Liver (tissue), 9 donors: ENCODE data around the gene PSEN1. TPM values are rescaled to one million over a fixed set of nuclear protein-coding genes. Genes with fewer than 3 reads are reported as not detected.

Experiments
- DNase-seq: peaks from one replicate; pipeline ENCODE4 v3.0.0-alpha.2; 2017; ENCODE audit warnings: low spot score
- H3K27ac ChIP-seq, 2 donors: one replicate each; pipeline ENCODE4 v1.7.0; 2013; ENCODE audit warnings: inconsistent platforms in 2 of 2, low read length in 2 of 2, control low read depth in 1 of 2, low read depth in 1 of 2, mild to moderate bottlenecking in 1 of 2
- H3K27me3 ChIP-seq, 4 donors: one replicate each; pipeline versions ENCODE4 v1.6.1 to v1.7.0; 2013; ENCODE audit warnings: low read length in 3 of 4, inconsistent platforms in 1 of 4, mild to moderate bottlenecking in 1 of 4, moderate library complexity in 1 of 4; ENCODE audit not compliant: control insufficient read depth in 4 of 4, insufficient read depth in 4 of 4
- H3K36me3 ChIP-seq, 4 donors: one replicate each; pipeline versions ENCODE4 v1.6.1 to v1.7.0; 2013; ENCODE audit warnings: low read length in 3 of 4, mild to moderate bottlenecking in 3 of 4, low read depth in 1 of 4, moderate library complexity in 1 of 4; ENCODE audit not compliant: control insufficient read depth in 4 of 4, insufficient read depth in 3 of 4
- H3K4me1 ChIP-seq, 4 donors: one replicate each; pipeline versions ENCODE4 v1.6.1 to v1.7.0; 2013; ENCODE audit warnings: low read length in 3 of 4, mild to moderate bottlenecking in 3 of 4, moderate library complexity in 1 of 4; ENCODE audit not compliant: control insufficient read depth in 4 of 4, insufficient read depth in 4 of 4
- H3K4me3 ChIP-seq, 3 donors: one replicate each; pipeline versions ENCODE4 v1.6.1 to v1.7.0; 2013; ENCODE audit warnings: low read length in 3 of 3, control low read depth in 1 of 3, low read depth in 1 of 3, mild to moderate bottlenecking in 1 of 3
- H3K9ac ChIP-seq, 2 donors: one replicate each; pipeline ENCODE4 v1.7.0; 2013; ENCODE audit warnings: low read length in 2 of 2, mild to moderate bottlenecking in 2 of 2, moderate library complexity in 2 of 2, control low read depth in 1 of 2, low read depth in 1 of 2
- H3K9me3 ChIP-seq, 4 donors: one replicate each; pipeline versions ENCODE4 v1.6.1 to v1.7.0; 2013; ENCODE audit warnings: low read length in 3 of 4; ENCODE audit not compliant: control insufficient read depth in 4 of 4
- EGR1 ChIP-seq, 2 donors: IDR thresholded peaks; 2 replicates each; pipeline ENCODE4 v1.6.1; 2016 to 2018; ENCODE audit warnings: antibody characterized with exemption in 2 of 2, low read depth in 2 of 2
- FOXA1 ChIP-seq: IDR thresholded peaks from 2 replicates; pipeline ENCODE4 v1.6.1; 2016; ENCODE audit warnings: antibody characterized with exemption
- FOXA2 ChIP-seq: IDR thresholded peaks from 2 replicates; pipeline ENCODE4 v1.6.1; 2016; ENCODE audit warnings: antibody characterized with exemption
- GABPA ChIP-seq, 2 donors: IDR thresholded peaks in 1 of 2; conservative IDR thresholded peaks in 1 of 2; 2 replicates each; pipeline ENCODE4 v1.6.1; 2016; ENCODE audit warnings: antibody characterized with exemption in 2 of 2, mild to moderate bottlenecking in 1 of 2, moderate library complexity in 1 of 2
- HNF4A ChIP-seq, 2 donors: conservative IDR thresholded peaks; 2 replicates each; pipeline ENCODE4 v1.6.1; 2016; ENCODE audit warnings: antibody characterized with exemption in 2 of 2, mild to moderate bottlenecking in 2 of 2
- JUND ChIP-seq, 2 donors: IDR thresholded peaks; 2 replicates each; pipeline ENCODE4 v1.6.1; 2016; ENCODE audit warnings: antibody characterized with exemption in 2 of 2
- NR2F2 ChIP-seq: IDR thresholded peaks from 2 replicates; pipeline ENCODE4 v1.6.1; 2016; ENCODE audit warnings: antibody characterized with exemption
- RAD21 ChIP-seq, 2 donors: IDR thresholded peaks; 2 replicates each; pipeline ENCODE4 v1.6.1; 2016; ENCODE audit warnings: antibody characterized with exemption in 2 of 2, mild to moderate bottlenecking in 2 of 2
- RXRA ChIP-seq, 2 donors: IDR thresholded peaks; 2 replicates each; pipeline ENCODE4 v1.6.1; 2017 to 2018; ENCODE audit warnings: antibody characterized with exemption in 2 of 2, mild to moderate bottlenecking in 1 of 2
- SP1 ChIP-seq: IDR thresholded peaks from 2 replicates; pipeline ENCODE4 v1.6.1; 2018; ENCODE audit warnings: antibody characterized with exemption, mild to moderate bottlenecking
- TAF1 ChIP-seq: conservative IDR thresholded peaks from 2 replicates; pipeline ENCODE4 v1.6.1; 2016; ENCODE audit warnings: antibody characterized with exemption, mild to moderate bottlenecking
- YY1 ChIP-seq: IDR thresholded peaks from 2 replicates; pipeline ENCODE4 v1.6.1; 2016; ENCODE audit warnings: antibody characterized with exemption, mild to moderate bottlenecking
- WGBS: extraction: QIAGEN DNeasy Blood & Tissue Kit; methylation state at CpG from one replicate; pipeline ENCODE4 v1.1.7; 2013; 5-methylcytosine and 5-hydroxymethylcytosine counted together
- polyA plus RNA-seq, 2 donors: library from polyadenylated mRNA; stranded (reverse) in 1 of 2; unstranded in 1 of 2; fragments of 200-250 nt in 1 of 2; fragments of >200 nt in 1 of 2; fragmentation: Nextera tagmentation in 1 of 2; extraction: Ambion mirVana in 1 of 2; gene quantifications; one replicate each; pipeline versions ENCODE4 v1.2.1 to v1.2.3, GENCODE V29; 2013 to 2015
- total RNA-seq, 2 donors: library from RNA; depleted of rRNA; stranded (reverse); fragments of >200 nt; gene quantifications; one replicate each; pipeline ENCODE4 v1.2.3, GENCODE V29; 2014
- TF ChIP-seq, protein P1 (sequence below): IDR thresholded peaks from 2 replicates; pipeline ENCODE4 v1.6.1; 2016; ENCODE audit warnings: antibody characterized with exemption
- TF ChIP-seq, protein P2 (sequence below): fragments of 150-350 bp; IDR thresholded peaks from 2 replicates; pipeline ENCODE4 v1.5.1; 2017; ENCODE audit warnings: improper control_type of control experiment, low read depth, low read length; ENCODE audit not compliant: missing input control
- TF ChIP-seq, protein P3 (sequence below): IDR thresholded peaks from 2 replicates; pipeline ENCODE4 v1.6.1; 2016; ENCODE audit warnings: antibody characterized with exemption, mild to moderate bottlenecking
- TF ChIP-seq, protein P4 (sequence below): IDR thresholded peaks from 2 replicates; pipeline ENCODE4 v1.6.1; 2016; ENCODE audit warnings: antibody characterized with exemption
- donor health status: healthy.
- donor health status: healthy.
- donor health status: healthy.
- donor health status: healthy.
- donor health status: healthy.

PSEN1 gene
- total and polyA plus RNA-seq, 4 donors: 10.4 to 36.2 (median 19.9) TPM

DNA sequence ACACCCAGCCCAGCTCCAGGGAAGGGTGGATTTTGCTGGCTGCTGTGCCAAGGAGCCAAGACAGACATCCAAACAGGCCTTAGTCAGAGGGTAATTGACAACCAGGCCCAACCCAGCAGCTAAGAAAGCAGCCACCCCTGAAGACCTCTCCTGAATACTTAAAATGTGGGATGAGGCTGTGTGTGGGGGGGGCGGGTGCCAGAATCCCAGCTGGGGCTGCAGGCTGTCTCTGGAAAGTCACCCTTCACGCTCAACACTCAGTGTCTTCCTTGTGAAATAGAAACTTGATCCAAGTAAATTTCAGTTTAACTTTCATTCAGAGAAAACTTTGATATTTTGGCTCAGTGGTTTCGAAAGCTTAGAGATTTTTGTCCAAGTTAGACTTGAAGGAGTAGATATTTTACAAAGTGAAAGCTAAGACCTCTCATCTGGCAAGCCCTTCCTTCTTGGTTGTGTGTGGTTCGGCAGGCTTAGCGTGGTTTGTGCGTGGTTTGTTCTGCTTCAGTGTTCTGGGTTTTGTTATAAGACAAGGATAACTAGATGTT lies 106.1 kb downstream of the PSEN1 start:
- TF ChIP-seq, protein P1, sequence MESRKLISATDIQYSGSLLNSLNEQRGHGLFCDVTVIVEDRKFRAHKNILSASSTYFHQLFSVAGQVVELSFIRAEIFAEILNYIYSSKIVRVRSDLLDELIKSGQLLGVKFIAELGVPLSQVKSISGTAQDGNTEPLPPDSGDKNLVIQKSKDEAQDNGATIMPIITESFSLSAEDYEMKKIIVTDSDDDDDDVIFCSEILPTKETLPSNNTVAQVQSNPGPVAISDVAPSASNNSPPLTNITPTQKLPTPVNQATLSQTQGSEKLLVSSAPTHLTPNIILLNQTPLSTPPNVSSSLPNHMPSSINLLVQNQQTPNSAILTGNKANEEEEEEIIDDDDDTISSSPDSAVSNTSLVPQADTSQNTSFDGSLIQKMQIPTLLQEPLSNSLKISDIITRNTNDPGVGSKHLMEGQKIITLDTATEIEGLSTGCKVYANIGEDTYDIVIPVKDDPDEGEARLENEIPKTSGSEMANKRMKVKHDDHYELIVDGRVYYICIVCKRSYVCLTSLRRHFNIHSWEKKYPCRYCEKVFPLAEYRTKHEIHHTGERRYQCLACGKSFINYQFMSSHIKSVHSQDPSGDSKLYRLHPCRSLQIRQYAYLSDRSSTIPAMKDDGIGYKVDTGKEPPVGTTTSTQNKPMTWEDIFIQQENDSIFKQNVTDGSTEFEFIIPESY: no peak
- TF ChIP-seq JUND (IDR thresholded peaks at IDR 0.05) (no peak), YY1 (no peak), RXRA (IDR thresholded peaks at IDR 0.05) (no peak), HNF4A (conservative IDR thresholded peaks at IDR 0.05) (no peak), EGR1 (IDR thresholded peaks at IDR 0.05; ENCODE audit: low read depth in 2 of 2) (no peak), TAF1 (no peak), RAD21 (IDR thresholded peaks at IDR 0.05) (no peak), NR2F2 (no peak), FOXA1 (no peak), GABPA (IDR thresholded peaks at IDR 0.05 in 1 of 2, conservative IDR thresholded peaks at IDR 0.05 in 1 of 2) (no peak), SP1 (no peak), FOXA2 (no peak)
- TF ChIP-seq, protein P2, sequence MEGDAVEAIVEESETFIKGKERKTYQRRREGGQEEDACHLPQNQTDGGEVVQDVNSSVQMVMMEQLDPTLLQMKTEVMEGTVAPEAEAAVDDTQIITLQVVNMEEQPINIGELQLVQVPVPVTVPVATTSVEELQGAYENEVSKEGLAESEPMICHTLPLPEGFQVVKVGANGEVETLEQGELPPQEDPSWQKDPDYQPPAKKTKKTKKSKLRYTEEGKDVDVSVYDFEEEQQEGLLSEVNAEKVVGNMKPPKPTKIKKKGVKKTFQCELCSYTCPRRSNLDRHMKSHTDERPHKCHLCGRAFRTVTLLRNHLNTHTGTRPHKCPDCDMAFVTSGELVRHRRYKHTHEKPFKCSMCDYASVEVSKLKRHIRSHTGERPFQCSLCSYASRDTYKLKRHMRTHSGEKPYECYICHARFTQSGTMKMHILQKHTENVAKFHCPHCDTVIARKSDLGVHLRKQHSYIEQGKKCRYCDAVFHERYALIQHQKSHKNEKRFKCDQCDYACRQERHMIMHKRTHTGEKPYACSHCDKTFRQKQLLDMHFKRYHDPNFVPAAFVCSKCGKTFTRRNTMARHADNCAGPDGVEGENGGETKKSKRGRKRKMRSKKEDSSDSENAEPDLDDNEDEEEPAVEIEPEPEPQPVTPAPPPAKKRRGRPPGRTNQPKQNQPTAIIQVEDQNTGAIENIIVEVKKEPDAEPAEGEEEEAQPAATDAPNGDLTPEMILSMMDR: no peak
- TF ChIP-seq, protein P3, sequence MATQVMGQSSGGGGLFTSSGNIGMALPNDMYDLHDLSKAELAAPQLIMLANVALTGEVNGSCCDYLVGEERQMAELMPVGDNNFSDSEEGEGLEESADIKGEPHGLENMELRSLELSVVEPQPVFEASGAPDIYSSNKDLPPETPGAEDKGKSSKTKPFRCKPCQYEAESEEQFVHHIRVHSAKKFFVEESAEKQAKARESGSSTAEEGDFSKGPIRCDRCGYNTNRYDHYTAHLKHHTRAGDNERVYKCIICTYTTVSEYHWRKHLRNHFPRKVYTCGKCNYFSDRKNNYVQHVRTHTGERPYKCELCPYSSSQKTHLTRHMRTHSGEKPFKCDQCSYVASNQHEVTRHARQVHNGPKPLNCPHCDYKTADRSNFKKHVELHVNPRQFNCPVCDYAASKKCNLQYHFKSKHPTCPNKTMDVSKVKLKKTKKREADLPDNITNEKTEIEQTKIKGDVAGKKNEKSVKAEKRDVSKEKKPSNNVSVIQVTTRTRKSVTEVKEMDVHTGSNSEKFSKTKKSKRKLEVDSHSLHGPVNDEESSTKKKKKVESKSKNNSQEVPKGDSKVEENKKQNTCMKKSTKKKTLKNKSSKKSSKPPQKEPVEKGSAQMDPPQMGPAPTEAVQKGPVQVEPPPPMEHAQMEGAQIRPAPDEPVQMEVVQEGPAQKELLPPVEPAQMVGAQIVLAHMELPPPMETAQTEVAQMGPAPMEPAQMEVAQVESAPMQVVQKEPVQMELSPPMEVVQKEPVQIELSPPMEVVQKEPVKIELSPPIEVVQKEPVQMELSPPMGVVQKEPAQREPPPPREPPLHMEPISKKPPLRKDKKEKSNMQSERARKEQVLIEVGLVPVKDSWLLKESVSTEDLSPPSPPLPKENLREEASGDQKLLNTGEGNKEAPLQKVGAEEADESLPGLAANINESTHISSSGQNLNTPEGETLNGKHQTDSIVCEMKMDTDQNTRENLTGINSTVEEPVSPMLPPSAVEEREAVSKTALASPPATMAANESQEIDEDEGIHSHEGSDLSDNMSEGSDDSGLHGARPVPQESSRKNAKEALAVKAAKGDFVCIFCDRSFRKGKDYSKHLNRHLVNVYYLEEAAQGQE: no peak
- Histone ChIP-seq H3K9ac (no peak overlapping the region), H3K27ac (no peak overlapping the region), H3K27me3 (peaks cover 0 to 6% (median 2%) of the 10 kb centered on the region in 4 donors), H3K36me3 (no peaks in the 10 kb centered on the region), H3K9me3 (no peaks in the 10 kb centered on the region), H3K4me1 (peaks cover 2 to 31% (median 17%) of the 10 kb centered on the region in 4 donors), H3K4me3 (no peak overlapping the region)
- WGBS: 87% methylated on average over 6 of the region's 6 CpGs
- no peak for DNase-seq

DNA sequence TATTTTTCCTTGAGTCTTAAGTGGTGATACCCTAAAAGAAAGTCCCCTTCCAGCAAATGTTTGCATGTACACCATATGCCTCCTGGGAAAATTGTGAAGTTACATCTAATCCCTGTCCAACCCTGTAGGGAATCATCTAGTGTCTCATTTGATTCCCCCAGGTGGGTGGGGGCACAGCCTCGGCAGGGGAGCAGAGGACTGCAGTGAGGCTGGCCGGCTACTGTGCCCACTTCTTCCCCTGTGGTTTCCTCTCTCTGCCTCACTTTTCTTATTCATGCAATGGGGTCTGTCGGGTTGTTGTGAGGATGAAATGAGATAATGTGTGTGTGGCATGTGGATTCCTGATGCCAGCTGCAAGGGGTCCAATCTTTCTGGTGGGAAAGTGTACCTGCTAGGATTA lies 107.0 kb downstream of the PSEN1 start:
- Histone ChIP-seq H3K4me3 (no peak overlapping the region), H3K9ac (no peak overlapping the region), H3K9me3 (no peaks in the 10 kb centered on the region), H3K4me1 (peaks cover 2 to 22% (median 10%) of the 10 kb centered on the region in 4 donors), H3K36me3 (no peaks in the 10 kb centered on the region), H3K27ac (no peak overlapping the region), H3K27me3 (peaks cover 0 to 6% (median 2%) of the 10 kb centered on the region in 4 donors)
- 81% methylated on average over 3 of the region's 3 CpGs for WGBS
- TF ChIP-seq GABPA (IDR thresholded peaks at IDR 0.05 in 1 of 2, conservative IDR thresholded peaks at IDR 0.05 in 1 of 2) (no peak), JUND (IDR thresholded peaks at IDR 0.05) (no peak), RXRA (IDR thresholded peaks at IDR 0.05) (no peak)
- TF ChIP-seq, protein P4, sequence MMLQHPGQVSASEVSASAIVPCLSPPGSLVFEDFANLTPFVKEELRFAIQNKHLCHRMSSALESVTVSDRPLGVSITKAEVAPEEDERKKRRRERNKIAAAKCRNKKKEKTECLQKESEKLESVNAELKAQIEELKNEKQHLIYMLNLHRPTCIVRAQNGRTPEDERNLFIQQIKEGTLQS: no peak
- no peak for DNase-seq
